Neural cell (in vitro differentiated cells): ENCODE results near the gene MEIS3. TPM values are rescaled to one million over a fixed set of nuclear protein-coding genes. Genes with fewer than 3 reads are reported as not detected.

Experiments used
- H2AFZ ChIP-seq: fragments of 200-600, 300-800 bp; sonication (generic), shearing (Covaris generic); 2 replicates; pipeline ENCODE4 v1.6.0; 2014; ENCODE audit warnings: low read depth, mild to moderate bottlenecking, antibody characterized with exemption, low read length, moderate library complexity
- H3F3A ChIP-seq: fragments of 200-600 bp; shearing (Covaris generic); 2 replicates; pipeline ENCODE4 v1.6.1; 2016; ENCODE audit warnings: mild to moderate bottlenecking, moderate library complexity, mixed read lengths, antibody characterized with exemption, low read length; ENCODE audit not compliant: insufficient read depth, poor library complexity, severe bottlenecking
- H3K27ac ChIP-seq: fragments of 200-600, 300-800 bp; sonication (generic), shearing (Covaris generic); 2 replicates; pipeline ENCODE4 v1.5.1; 2014; ENCODE audit warnings: mild to moderate bottlenecking, low read length, moderate library complexity
- H3K27me3 ChIP-seq: fragments of 300-800, 200-600 bp; sonication (generic), shearing (Covaris generic); 2 replicates; pipeline ENCODE4 v1.6.0; 2014; ENCODE audit warnings: mild to moderate bottlenecking, low read depth, low read length, moderate library complexity; ENCODE audit not compliant: insufficient read depth
- H3K36me3 ChIP-seq: fragments of 300-800, 200-600 bp; sonication (generic), shearing (Covaris generic); 2 replicates; pipeline ENCODE4 v1.5.1; 2014; ENCODE audit warnings: mild to moderate bottlenecking, antibody characterized with exemption, low read length, moderate library complexity; ENCODE audit not compliant: insufficient read depth
- H3K4me2 ChIP-seq: fragments of 300-800, 200-600 bp; sonication (generic), shearing (Covaris generic); 2 replicates; pipeline ENCODE4 v1.6.0; 2014; ENCODE audit warnings: mild to moderate bottlenecking, low read length
- H3K4me3 ChIP-seq: fragments of 300-800, 200-600 bp; sonication (generic), shearing (Covaris generic); 2 replicates; pipeline ENCODE4 v1.5.1; 2014; ENCODE audit warnings: mild to moderate bottlenecking, low read length, moderate library complexity
- H3K79me2 ChIP-seq: fragments of 200-600 bp; shearing (Covaris generic); replicated peaks from 2 replicates; pipeline ENCODE4 v1.6.0; 2014; ENCODE audit warnings: mild to moderate bottlenecking, low read length, moderate library complexity; ENCODE audit not compliant: insufficient read depth
- H3K9ac ChIP-seq: fragments of 300-800, 200-600 bp; sonication (generic), shearing (Covaris generic); 2 replicates; pipeline ENCODE4 v1.6.1; 2016; ENCODE audit warnings: mild to moderate bottlenecking, low read length, mixed read lengths
- H3K9me2 ChIP-seq: fragments of 200-600 bp; shearing (Covaris generic); 2 replicates; pipeline ENCODE4 v1.6.1; 2016; ENCODE audit warnings: mild to moderate bottlenecking, low read length, mixed read lengths; ENCODE audit not compliant: insufficient read depth
- H3K9me3 ChIP-seq: fragments of 200-600, 300-800 bp; sonication (generic), shearing (Covaris generic); 2 replicates; pipeline ENCODE4 v1.6.1; 2016; ENCODE audit warnings: mild to moderate bottlenecking, mixed run types, low read length, moderate library complexity, mixed read lengths
- H4K20me1 ChIP-seq: fragments of 200-600 bp; shearing (Covaris generic); 2 replicates; pipeline ENCODE4 v1.6.1; 2016; ENCODE audit warnings: mild to moderate bottlenecking, mixed run types; ENCODE audit not compliant: insufficient read depth
- EP300 ChIP-seq: fragments of 450-650 bp; conservative IDR thresholded peaks from 2 replicates; pipeline ENCODE4 v1.6.1; 2014; ENCODE audit warnings: antibody characterized with exemption, mild to moderate bottlenecking, moderate library complexity; ENCODE audit not compliant: poor library complexity, severe bottlenecking
- EZH2 ChIP-seq: fragments of 200-600, 300-800 bp; shearing (Covaris generic), sonication (generic); IDR thresholded peaks from 2 replicates; pipeline ENCODE4 v1.6.1; 2014; ENCODE audit warnings: antibody characterized with exemption, low read length, borderline replicate concordance, mild to moderate bottlenecking; ENCODE audit not compliant: insufficient read depth, poor library complexity, severe bottlenecking
- MXI1 ChIP-seq: fragments of 450-650 bp; conservative IDR thresholded peaks from 2 replicates; pipeline ENCODE4 v1.6.1; 2014; ENCODE audit warnings: antibody characterized with exemption, mild to moderate bottlenecking; ENCODE audit not compliant: poor library complexity, severe bottlenecking
- POLR2AphosphoS5 ChIP-seq: IDR thresholded peaks from 2 replicates; pipeline ENCODE4 v1.6.1; 2012
- RAD21 ChIP-seq: fragments of 450-650 bp; conservative IDR thresholded peaks from 2 replicates; pipeline ENCODE4 v1.6.1; 2014; ENCODE audit warnings: antibody characterized with exemption, mild to moderate bottlenecking, moderate library complexity
- SMC3 ChIP-seq: fragments of 450-650 bp; conservative IDR thresholded peaks from 2 replicates; pipeline ENCODE4 v1.6.1; 2014; ENCODE audit warnings: antibody characterized with exemption, mild to moderate bottlenecking, moderate library complexity; ENCODE audit not compliant: poor library complexity
- TAF1 ChIP-seq: IDR thresholded peaks from 2 replicates; pipeline ENCODE4 v1.6.1; 2012; ENCODE audit warnings: low read depth
- polyA plus RNA-seq: library from polyadenylated mRNA; depleted of rRNA; stranded (reverse); fragments of >200 nt; gene quantifications from 2 replicates; pipeline ENCODE4 v1.2.3, GENCODE V29; 2014
- TF ChIP-seq, protein P1 (sequence below): IDR thresholded peaks from 2 replicates; pipeline ENCODE4 v1.6.1; 2012; ENCODE audit warnings: borderline replicate concordance
- TF ChIP-seq, protein P2 (sequence below): fragments of 450-650 bp; IDR thresholded peaks from 2 replicates; pipeline ENCODE4 v1.5.1; 2014; ENCODE audit warnings: antibody characterized with exemption, mild to moderate bottlenecking, moderate library complexity; ENCODE audit not compliant: poor library complexity, severe bottlenecking

The MEIS3 gene
- polyA plus RNA-seq, 1 donor from 2014 or later = 379 TPM

DNA sequence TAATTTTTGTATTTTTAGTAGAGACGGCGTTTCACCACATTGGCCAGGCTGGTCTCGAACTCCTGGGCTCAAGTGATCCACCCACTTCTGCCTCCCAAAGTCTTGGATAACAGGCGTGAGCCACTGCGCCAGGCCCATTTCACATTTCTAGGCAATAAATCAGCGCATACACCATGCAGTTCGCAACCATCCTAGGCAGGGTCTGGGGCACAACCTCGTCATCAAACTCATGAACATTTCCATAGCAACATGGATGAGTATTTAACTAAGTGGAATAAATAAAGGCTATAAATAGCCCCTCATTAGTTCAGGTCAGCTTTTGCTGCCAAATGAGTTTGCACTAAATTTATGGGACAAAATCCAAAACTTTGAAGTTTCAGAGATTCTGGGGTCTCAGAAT is 8.2 kb downstream of the MEIS3 start:
- H3K9me3 ChIP-seq = no peaks in the 10 kb centered on the region
- no peak for TF ChIP-seq SMC3
- no peak for TF ChIP-seq RAD21
- TF ChIP-seq TAF1 = no peak
- no peak for TF ChIP-seq POLR2AphosphoS5
- no peak for TF ChIP-seq EP300
- TF ChIP-seq MXI1 = no peak
- no peak for TF ChIP-seq EZH2
- TF ChIP-seq, protein P1, sequence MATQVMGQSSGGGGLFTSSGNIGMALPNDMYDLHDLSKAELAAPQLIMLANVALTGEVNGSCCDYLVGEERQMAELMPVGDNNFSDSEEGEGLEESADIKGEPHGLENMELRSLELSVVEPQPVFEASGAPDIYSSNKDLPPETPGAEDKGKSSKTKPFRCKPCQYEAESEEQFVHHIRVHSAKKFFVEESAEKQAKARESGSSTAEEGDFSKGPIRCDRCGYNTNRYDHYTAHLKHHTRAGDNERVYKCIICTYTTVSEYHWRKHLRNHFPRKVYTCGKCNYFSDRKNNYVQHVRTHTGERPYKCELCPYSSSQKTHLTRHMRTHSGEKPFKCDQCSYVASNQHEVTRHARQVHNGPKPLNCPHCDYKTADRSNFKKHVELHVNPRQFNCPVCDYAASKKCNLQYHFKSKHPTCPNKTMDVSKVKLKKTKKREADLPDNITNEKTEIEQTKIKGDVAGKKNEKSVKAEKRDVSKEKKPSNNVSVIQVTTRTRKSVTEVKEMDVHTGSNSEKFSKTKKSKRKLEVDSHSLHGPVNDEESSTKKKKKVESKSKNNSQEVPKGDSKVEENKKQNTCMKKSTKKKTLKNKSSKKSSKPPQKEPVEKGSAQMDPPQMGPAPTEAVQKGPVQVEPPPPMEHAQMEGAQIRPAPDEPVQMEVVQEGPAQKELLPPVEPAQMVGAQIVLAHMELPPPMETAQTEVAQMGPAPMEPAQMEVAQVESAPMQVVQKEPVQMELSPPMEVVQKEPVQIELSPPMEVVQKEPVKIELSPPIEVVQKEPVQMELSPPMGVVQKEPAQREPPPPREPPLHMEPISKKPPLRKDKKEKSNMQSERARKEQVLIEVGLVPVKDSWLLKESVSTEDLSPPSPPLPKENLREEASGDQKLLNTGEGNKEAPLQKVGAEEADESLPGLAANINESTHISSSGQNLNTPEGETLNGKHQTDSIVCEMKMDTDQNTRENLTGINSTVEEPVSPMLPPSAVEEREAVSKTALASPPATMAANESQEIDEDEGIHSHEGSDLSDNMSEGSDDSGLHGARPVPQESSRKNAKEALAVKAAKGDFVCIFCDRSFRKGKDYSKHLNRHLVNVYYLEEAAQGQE = no peak
- TF ChIP-seq, protein P2, sequence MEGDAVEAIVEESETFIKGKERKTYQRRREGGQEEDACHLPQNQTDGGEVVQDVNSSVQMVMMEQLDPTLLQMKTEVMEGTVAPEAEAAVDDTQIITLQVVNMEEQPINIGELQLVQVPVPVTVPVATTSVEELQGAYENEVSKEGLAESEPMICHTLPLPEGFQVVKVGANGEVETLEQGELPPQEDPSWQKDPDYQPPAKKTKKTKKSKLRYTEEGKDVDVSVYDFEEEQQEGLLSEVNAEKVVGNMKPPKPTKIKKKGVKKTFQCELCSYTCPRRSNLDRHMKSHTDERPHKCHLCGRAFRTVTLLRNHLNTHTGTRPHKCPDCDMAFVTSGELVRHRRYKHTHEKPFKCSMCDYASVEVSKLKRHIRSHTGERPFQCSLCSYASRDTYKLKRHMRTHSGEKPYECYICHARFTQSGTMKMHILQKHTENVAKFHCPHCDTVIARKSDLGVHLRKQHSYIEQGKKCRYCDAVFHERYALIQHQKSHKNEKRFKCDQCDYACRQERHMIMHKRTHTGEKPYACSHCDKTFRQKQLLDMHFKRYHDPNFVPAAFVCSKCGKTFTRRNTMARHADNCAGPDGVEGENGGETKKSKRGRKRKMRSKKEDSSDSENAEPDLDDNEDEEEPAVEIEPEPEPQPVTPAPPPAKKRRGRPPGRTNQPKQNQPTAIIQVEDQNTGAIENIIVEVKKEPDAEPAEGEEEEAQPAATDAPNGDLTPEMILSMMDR = no peak
- no peaks in the 10 kb centered on the region for H3K36me3 ChIP-seq
- no peak overlapping the region for H3K9ac ChIP-seq
- H4K20me1 ChIP-seq = no peaks in the 10 kb centered on the region
- H3K9me2 ChIP-seq = no peaks in the 10 kb centered on the region
- H3K79me2 ChIP-seq = no peaks in the 10 kb centered on the region
- no peak overlapping the region for H2AFZ ChIP-seq
- no peak overlapping the region for H3K27ac ChIP-seq
- no peak overlapping the region for H3K4me3 ChIP-seq
- no peak overlapping the region for H3K4me2 ChIP-seq
- no peaks in the 10 kb centered on the region for H3F3A ChIP-seq
- H3K27me3 ChIP-seq = no peaks in the 10 kb centered on the region

DNA sequence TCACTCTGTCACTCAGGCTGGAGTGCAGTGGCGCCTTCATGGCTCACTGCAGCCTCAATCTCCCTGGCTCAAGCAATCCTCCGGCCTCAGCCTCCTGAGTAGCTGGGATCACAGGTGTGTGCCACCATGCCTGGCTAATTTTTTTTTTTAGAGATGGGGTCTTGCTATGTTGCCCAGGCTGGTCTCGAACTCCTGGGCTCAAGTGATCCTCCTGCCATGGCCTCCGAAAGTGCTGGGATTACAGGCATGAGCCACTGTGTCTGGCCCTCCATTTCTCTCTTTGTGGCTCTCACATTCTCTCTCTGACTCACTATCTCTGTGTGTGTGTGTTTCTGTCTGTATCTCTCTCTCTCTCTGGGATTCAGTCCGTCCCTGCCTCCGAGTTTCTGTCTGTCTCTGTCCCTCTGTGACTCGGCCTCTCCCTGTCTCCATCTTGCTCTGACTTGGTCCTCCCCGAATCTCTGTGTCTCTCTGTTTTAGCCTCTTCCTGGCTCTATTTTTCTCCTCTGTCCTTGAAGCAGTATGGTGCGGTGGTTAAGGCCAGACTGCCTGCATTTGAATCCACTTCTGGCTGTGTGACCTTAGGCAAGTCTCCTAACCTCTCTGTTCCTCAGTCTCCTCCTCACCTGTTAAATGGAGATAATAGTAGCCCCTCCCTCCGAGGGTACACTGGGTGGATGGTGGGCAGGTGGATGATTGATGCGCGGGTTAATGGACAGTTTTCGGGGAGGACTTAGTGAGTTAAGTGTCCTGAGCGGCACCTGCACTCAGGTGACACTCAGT is 11.0 kb downstream of the MEIS3 start:
- Histone ChIP-seq H3K4me3 (no peak overlapping the region), H3K27ac (no peak overlapping the region), H3K36me3 (no peaks in the 10 kb centered on the region), H4K20me1 (no peaks in the 10 kb centered on the region), H3K4me2 (no peak overlapping the region), H3K79me2 (no peaks in the 10 kb centered on the region), H3F3A (no peaks in the 10 kb centered on the region), H3K9ac (no peak overlapping the region), H3K27me3 (no peaks in the 10 kb centered on the region), H2AFZ (no peak overlapping the region), H3K9me2 (no peaks in the 10 kb centered on the region), H3K9me3 (no peaks in the 10 kb centered on the region)
- no peak for TF ChIP-seq SMC3
- TF ChIP-seq POLR2AphosphoS5 = no peak
- TF ChIP-seq EP300 = no peak
- no peak for TF ChIP-seq TAF1
- TF ChIP-seq, protein P2 = no peak
- no peak for TF ChIP-seq MXI1
- TF ChIP-seq, protein P1 = no peak
- TF ChIP-seq RAD21 = no peak
- no peak for TF ChIP-seq EZH2
